Measurements from ENCODE around the gene NOL9. TPM values are rescaled to one million over a fixed set of nuclear protein-coding genes. Genes with fewer than 3 reads are reported as not detected.

The NOL9 gene
- total RNA-seq, 4 donors from 2014 or later = 20.1 to 41.6 (median 23.6) TPM

DNA sequence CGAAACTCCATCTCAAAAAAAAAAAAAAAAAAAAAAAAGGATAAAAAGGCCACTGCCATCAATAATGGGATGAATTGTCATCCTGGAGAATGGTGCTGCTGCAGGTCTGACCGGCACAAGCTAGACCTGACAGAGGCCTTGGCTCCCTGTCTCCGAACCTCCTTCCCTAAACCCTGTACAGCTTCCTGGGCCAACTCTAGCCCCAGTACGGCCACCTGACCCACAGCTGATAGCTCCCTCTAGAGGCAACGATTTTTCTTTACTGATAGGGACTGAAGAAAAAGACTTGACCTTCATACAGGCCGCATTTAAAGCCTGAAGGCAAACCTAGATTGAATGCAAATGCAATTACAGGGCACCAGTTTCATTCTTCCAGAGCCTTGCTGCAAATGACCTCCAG is 30.7 kb downstream of the NOL9 start:
- TF ChIP-seq, protein P1, sequence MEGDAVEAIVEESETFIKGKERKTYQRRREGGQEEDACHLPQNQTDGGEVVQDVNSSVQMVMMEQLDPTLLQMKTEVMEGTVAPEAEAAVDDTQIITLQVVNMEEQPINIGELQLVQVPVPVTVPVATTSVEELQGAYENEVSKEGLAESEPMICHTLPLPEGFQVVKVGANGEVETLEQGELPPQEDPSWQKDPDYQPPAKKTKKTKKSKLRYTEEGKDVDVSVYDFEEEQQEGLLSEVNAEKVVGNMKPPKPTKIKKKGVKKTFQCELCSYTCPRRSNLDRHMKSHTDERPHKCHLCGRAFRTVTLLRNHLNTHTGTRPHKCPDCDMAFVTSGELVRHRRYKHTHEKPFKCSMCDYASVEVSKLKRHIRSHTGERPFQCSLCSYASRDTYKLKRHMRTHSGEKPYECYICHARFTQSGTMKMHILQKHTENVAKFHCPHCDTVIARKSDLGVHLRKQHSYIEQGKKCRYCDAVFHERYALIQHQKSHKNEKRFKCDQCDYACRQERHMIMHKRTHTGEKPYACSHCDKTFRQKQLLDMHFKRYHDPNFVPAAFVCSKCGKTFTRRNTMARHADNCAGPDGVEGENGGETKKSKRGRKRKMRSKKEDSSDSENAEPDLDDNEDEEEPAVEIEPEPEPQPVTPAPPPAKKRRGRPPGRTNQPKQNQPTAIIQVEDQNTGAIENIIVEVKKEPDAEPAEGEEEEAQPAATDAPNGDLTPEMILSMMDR (IDR thresholded peaks at IDR 0.05) = peak in 2 of 6 experiments; percentile 14 to 27
- TF ChIP-seq POLR2A (IDR thresholded peaks at IDR 0.05) = no peak
- no peaks in the 10 kb centered on the region for H3K27me3 ChIP-seq
- H3K4me3 ChIP-seq (replicated peaks in 1 of 3) = no peak overlapping the region
- no peaks in the 10 kb centered on the region for H3K9me3 ChIP-seq
- DNase-seq = no peak
- WGBS, 2 donors = 52 to 58% methylated on average over 6 of the region's 6 CpGs
- no peak overlapping the region for H3K27ac ChIP-seq
- peaks cover 27 to 28% of the 10 kb centered on the region in 2 donors for H3K36me3 ChIP-seq
- peaks cover 5 to 9% of the 10 kb centered on the region in 2 donors for H3K4me1 ChIP-seq
- intact Hi-C loops (cut with DNase I) = no loop called here

DNA sequence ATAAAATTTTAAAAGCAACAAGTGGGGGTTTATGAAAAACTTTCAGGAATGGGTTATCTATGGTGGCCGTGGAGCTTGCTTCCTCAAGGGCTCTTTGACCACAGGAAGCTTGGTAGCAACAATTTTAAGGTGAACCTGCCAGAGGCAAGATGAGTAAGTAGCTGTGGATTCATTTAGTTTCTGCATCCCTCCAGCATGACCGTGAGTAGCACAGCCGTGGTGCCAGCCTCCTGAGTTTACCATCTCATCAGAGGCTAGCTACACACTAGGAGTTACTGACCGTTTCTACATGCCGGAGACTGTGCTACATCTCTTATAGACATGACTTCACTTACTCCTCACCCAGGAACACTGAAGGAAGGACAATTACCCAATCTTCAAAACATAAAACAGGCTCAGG is 32.8 kb downstream of the NOL9 start:
- no peak overlapping the region for H3K27ac ChIP-seq
- H3K36me3 ChIP-seq = peaks cover 13 to 17% of the 10 kb centered on the region in 2 donors
- H3K27me3 ChIP-seq = no peaks in the 10 kb centered on the region
- DNase-seq = no peak
- intact Hi-C loops (cut with DNase I) = no loop called here
- H3K9me3 ChIP-seq = no peaks in the 10 kb centered on the region
- WGBS, 2 donors = 64 to 67% methylated on average over 5 of the region's 5 CpGs
- TF ChIP-seq, protein P1 (IDR thresholded peaks at IDR 0.05) = no peak
- no peak for TF ChIP-seq POLR2A (IDR thresholded peaks at IDR 0.05)
- peaks cover 5 to 9% of the 10 kb centered on the region in 2 donors for H3K4me1 ChIP-seq
- H3K4me3 ChIP-seq (replicated peaks in 1 of 3) = no peak overlapping the region

DNA sequence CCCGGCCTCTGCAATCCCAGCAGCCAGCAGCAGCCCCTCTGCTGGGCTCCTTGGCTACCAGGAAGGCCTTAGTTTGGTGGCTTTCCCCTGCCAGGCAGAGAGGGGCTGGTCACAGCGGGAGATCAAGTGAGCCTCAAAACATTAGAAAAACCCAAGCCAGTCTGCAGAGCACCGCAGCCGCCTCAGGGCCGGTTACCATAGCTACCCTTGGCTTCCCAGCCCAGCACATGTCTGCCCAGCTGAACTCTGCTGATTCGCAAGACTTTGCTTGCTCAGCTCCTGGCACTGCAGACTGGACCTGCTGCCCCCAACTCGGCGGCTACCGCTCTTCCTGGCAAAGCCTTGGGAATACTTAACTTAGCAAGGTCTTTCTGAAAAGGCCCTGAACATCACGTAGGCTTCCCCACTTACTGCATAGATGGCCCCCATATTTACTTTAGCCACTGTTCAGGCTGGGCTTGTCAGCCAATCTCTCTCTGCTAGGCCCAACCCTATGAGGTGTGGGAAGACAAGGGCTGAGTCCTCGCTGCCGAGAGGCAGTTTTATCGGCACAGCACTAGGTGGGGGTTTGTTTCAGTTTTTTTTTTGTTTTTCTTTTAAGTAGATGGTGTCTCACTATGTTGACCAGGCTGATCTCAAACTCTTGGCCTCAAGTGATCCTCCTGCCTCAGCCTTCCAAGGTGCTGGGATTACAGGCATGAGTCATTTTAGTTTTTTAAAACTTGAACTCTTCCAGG is 34.2 kb downstream of the NOL9 start:
- Histone ChIP-seq H3K9me3 (no peaks in the 10 kb centered on the region), H3K27ac (no peak overlapping the region), H3K27me3 (no peaks in the 10 kb centered on the region), H3K4me1 (peaks cover 5 to 9% of the 10 kb centered on the region in 2 donors), H3K4me3 (replicated peaks in 1 of 3) (no peak overlapping the region), H3K36me3 (peaks cover under 1 to 2% of the 10 kb centered on the region in 2 donors)
- intact Hi-C loops (cut with DNase I) = no loop called here
- 17% methylated on average over 12 to 13 of the region's 13 CpGs for WGBS, 2 donors
- DNase-seq = peak; percentile 51 to 56
- TF ChIP-seq, protein P1 (IDR thresholded peaks at IDR 0.05) = no peak
- no peak for TF ChIP-seq POLR2A (IDR thresholded peaks at IDR 0.05)

DNA sequence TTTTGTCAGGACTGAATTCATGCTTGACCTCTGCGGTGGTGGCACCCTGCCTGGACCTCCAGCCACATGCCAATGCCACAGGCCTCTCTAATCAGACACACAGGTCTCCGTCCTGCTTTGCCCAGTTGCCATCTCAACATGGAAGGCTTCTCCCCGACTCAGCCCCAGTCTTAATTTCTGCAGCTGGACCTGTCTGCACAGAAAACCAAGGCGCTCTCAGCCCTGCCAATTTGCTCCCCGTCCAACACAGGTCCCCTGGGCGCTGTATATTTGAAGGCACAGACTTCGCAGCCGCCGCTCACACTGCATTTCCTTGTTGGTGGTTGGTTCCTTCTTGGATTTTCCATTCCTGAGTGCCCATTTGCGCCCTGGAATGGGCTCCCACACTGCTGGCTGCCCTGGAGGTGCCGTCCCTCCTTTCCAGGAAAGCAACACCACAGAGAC is 34.8 kb downstream of the NOL9 start:
- H3K4me3 ChIP-seq (replicated peaks in 1 of 3) = no peak overlapping the region
- WGBS, 2 donors = 66 to 77% methylated on average over 9 to 11 of the region's 11 CpGs

DNA sequence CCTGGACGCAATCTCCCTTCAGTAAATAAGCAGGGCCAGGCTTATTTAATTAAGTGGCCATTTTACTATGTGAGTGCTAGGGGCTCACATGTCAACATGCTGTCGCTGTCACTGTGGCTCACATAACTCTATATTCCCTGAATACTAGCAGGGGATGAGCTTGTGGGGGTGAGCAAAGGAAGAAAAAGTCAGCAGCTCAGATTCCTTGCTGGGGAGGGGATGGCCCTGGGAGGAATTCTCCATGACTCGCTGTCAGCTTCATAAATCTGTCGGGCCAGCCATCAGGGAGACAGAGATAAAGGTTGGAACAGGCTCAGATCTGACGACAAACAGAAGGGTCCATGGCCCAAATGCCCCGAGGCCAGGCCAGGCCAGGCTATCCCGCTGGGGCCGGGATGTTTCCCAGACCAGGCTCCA is 36.9 kb downstream of the NOL9 start:
- Histone ChIP-seq H3K4me3 (replicated peaks in 1 of 3) (no peak overlapping the region), H3K9me3 (no peaks in the 10 kb centered on the region), H3K27ac (no peak overlapping the region), H3K36me3 (no peaks in the 10 kb centered on the region), H3K4me1 (peaks cover 5 to 9% of the 10 kb centered on the region in 2 donors), H3K27me3 (no peaks in the 10 kb centered on the region)
- TF ChIP-seq, protein P1 (IDR thresholded peaks at IDR 0.05) = no peak
- TF ChIP-seq POLR2A (IDR thresholded peaks at IDR 0.05) = no peak
- intact Hi-C loops (cut with DNase I) = no loop called here
- 83 to 88% methylated on average over 7 to 8 of the region's 8 CpGs for WGBS, 2 donors
- no peak for DNase-seq

More for the DNA sequence above, 34.8 kb downstream of the NOL9 start:
- no peak for TF ChIP-seq POLR2A (IDR thresholded peaks at IDR 0.05)
- no peak for DNase-seq
- Histone ChIP-seq H3K4me1 (peaks cover 5 to 9% of the 10 kb centered on the region in 2 donors), H3K36me3 (no peaks in the 10 kb centered on the region), H3K9me3 (no peaks in the 10 kb centered on the region), H3K27ac (no peak overlapping the region), H3K27me3 (no peaks in the 10 kb centered on the region)
- intact Hi-C loops (cut with DNase I) = no loop called here
